ENCODE measurements around the gene PRKAG2. TPM values are rescaled to one million over a fixed set of nuclear protein-coding genes. Genes with fewer than 3 reads are reported as not detected.

Gene PRKAG2
- total and polyA plus RNA-seq, 2 of the 8 experiments (the other 6 are each of a cell fraction or from before 2014, with no cell fraction given): 7.5 to 18.1 TPM

DNA sequence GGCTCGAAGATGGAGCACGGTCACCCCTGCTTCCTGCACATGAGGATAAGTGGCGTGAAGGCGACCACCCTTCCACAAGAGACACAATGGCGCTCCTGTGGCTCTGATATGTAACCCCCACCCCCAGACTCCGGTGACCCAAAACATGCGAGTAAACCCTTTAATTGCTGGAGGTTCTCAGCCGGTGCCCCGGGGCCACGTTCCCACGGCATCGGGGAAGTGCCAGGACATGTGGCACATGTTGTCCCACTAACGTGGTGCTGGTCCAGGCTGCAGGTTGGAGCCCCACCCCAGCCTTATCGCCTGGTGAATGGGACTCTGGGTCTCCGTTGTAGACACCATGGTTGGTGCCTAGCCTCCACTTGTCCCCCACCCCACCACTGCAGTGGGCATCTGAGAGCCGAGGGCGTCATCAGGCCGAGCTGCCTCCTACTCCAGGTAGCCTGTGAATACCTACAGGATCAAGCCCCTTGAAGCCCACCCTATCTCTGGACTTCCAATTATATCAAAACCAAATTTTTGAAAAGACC, 132.8 kb downstream of the PRKAG2 start:
- Histone ChIP-seq H3K27me3 (replicated peaks in 1 of 4; ENCODE audit: control insufficient read depth in 3 of 4, extremely low read depth in 1 of 4, insufficient read depth in 3 of 4, low read length in 3 of 4) (no peaks in the 10 kb centered on the region), H2BK5ac (ENCODE audit: low read depth, low read length) (0 out of 2 replicates have a peak overlapping the region, but pooled peaks have one; percentile 2), H3K56ac (replicated peaks; ENCODE audit: insufficient read length, low read depth, low read length) (no peak overlapping the region), H3K23ac (ENCODE audit: insufficient read length) (no peak overlapping the region), H4K91ac (replicated peaks; ENCODE audit: insufficient read length, low read length) (no peak overlapping the region), H3K36me3 (ENCODE audit: control insufficient read depth in 2 of 4, insufficient read depth in 4 of 4, low read length in 3 of 4) (no peaks in the 10 kb centered on the region), H3K79me2 (ENCODE audit: control insufficient read depth in 1 of 2, insufficient read depth in 2 of 2, low read length in 2 of 2) (no peaks in the 10 kb centered on the region), H4K8ac (ENCODE audit: extremely low read depth, insufficient read depth, low read length) (no peak overlapping the region), H2BK12ac (ENCODE audit: low read depth, low read length) (peak overlapping the region; percentile 52; the same call in 1 of the 2 replicates), H2BK20ac (ENCODE audit: low read length) (no peak overlapping the region), H2AK5ac (ENCODE audit: low read depth, low read length) (peak overlapping the region; percentile 82; the same call in 1 of the 2 replicates), H4K20me1 (replicated peaks in 1 of 2; ENCODE audit: control insufficient read depth in 1 of 2, insufficient read depth in 2 of 2, low read length in 2 of 2) (no peaks in the 10 kb centered on the region), H3K9me3 (ENCODE audit: insufficient read depth in 2 of 2, low read depth in 1 of 2, low read length in 1 of 2) (peaks cover 0 to 1% of the 10 kb centered on the region in 2 experiments; a peak in 2 of 4 replicates), H3K18ac (ENCODE audit: extremely low read depth, low read length) (no peak overlapping the region), H3K79me1 (ENCODE audit: low read depth, low read length) (no peaks in the 10 kb centered on the region), H2BK15ac (ENCODE audit: low read length) (peak overlapping the region; percentile 46; the same call in 1 of the 2 replicates), H3K4me2 (ENCODE audit: insufficient read depth in 1 of 2, low read depth in 2 of 2, low read length in 2 of 2) (no peak overlapping the region), H3K4me1 (replicated peaks in 1 of 4; ENCODE audit: control insufficient read depth in 3 of 4, insufficient read depth in 4 of 4, low read length in 3 of 4) (peaks cover 6 to 16% (median 10%) of the 10 kb centered on the region in 4 experiments; a peak in 6 of 7 replicates), H3K4ac (replicated peaks; ENCODE audit: insufficient read length, low read depth, low read length) (peak overlapping the region; percentile 19), H3K9ac (replicated peaks in 1 of 4; ENCODE audit: extremely low read depth in 1 of 4, low read depth in 3 of 4, low read length in 3 of 4) (no peak overlapping the region), H2BK120ac (replicated peaks; ENCODE audit: low read depth, low read length) (no peak overlapping the region), H3K14ac (ENCODE audit: insufficient read length) (no peak overlapping the region), H3K4me3 (ENCODE audit: extremely low read depth in 1 of 4, insufficient read depth in 2 of 4, low read depth in 3 of 4, low read length in 4 of 4) (no peak overlapping the region), H4K5ac (ENCODE audit: insufficient read length, low read depth, low read length) (no peak overlapping the region), H3K23me2 (ENCODE audit: low read depth, low read length) (no peaks in the 10 kb centered on the region), H2AFZ (ENCODE audit: low read length) (no peak overlapping the region), H3K27ac (ENCODE audit: low read depth, low read length) (no peak overlapping the region)
- WGBS, 2 experiments (ENCODE audit: extremely low coverage in 1 of 2, insufficient coverage in 1 of 2, insufficient read length in 1 of 2, insufficient replicate concordance in 2 of 2, low coverage in 1 of 2, low lambda C conversion rate in 2 of 2, missing lambda C conversion rate in 1 of 2): 91% methylated on average over 18 of the region's 18 CpGs; no CpG with 5 or more reads in 1 of the 2 experiments
- ChIA-PET POLR2A (ENCODE audit: partially characterized antibody) (no interaction called here), CTCF (ENCODE audit: partially characterized antibody) (interaction anchor here (1.3 to 3.4 kb wide), 6 partner anchors 8 to 376 kb away, joined by 3 to 17 read pairs (median 6); no protein-coding TSS in a partner anchor)
- FAIRE-seq: no peak
- DNase-seq (ENCODE audit: low read depth in 1 of 2, low spot score in 2 of 2): no peak
- TF ChIP-seq CTBP2 (IDR thresholded peaks at IDR 0.05; ENCODE audit: borderline replicate concordance, insufficient read depth, insufficient read length, low read length) (no peak), TAF7 (optimal IDR thresholded peaks at IDR 0.05; ENCODE audit: borderline replicate concordance, low read depth, low read length) (no peak), SIRT6 (IDR thresholded peaks at IDR 0.05; ENCODE audit: low read length) (no peak)

Measured in H1 (cell line).